ENCODE data around the gene GPC2.

The GPC2 gene

DNA sequence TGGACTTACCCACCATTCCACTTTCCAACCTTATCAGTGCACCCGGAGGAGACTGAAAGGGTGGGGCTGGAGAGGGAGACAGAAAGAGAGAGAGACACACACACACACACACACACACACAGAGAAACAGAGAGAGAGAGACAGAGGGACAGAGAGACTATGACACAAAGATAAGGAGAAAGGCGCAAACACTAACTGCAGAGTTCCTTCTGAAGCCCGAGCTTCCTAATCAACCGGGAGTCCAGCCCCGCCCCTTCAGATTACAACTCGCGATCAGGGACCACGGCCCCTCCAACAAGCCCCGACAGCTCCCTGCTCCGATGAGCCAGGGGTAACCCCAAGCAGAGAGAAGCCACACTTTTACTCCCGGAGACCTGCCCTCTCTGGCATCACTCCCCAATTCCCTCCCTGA, 9.3 kb downstream of the GPC2 start:
- no peak for DNase-seq

DNA sequence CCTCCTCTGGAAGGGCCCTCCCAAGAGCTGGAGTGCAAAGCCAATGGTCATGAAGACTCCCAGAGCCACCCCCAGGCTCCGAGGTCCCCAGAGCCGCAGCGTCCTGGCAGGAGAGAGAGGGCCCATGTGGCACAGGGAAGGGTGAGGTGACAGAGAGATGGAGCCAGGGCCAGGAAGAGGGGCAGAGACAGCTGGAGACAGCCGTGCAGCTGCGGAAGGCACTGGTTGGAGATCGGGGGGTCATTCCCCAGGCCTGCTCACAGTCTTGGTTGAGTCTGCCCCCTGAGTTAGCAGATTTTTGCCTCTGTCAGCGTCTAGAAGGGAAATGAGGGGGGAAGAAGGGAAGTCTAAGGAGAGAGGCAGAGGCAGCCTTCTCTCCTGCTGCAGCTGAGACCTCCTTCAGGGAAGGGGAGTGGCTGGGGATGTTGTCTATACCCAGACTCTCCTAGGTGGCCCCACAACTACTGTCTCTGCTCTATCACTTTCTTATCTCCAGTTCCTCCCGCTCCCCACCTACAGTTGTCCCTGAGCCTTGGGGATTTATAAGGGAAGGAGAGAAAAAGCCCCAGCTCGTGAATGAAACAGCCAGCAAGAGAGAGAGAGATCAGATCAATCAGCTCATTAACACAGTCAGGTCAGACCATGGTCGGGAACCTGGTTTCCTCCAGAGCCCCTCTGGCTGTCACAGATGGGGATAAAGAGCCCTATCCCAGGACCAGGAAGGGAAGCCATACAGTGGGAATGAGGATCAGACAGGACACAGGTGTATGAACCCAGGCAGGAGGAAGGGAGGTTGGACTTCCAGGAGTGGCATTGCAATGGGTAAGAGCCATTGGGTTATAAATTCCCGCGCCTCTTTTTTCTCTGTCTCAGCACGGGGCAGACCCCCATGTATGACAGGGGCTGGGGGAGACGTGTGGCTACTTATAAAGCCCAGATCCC, 9.9 kb downstream of the GPC2 start:
- DNase-seq, result no peak

GRCh38 chr7:100166317-100166940, 10.8 kb downstream of the GPC2 start:
- DNase-seq, result no peak

GRCh38 chr7:100163871-100164270, 13.3 kb downstream of the GPC2 start:
- no peak for DNase-seq

GRCh38 chr7:100163006-100163531, 14.1 kb downstream of the GPC2 start:
- no peak for DNase-seq

DNA sequence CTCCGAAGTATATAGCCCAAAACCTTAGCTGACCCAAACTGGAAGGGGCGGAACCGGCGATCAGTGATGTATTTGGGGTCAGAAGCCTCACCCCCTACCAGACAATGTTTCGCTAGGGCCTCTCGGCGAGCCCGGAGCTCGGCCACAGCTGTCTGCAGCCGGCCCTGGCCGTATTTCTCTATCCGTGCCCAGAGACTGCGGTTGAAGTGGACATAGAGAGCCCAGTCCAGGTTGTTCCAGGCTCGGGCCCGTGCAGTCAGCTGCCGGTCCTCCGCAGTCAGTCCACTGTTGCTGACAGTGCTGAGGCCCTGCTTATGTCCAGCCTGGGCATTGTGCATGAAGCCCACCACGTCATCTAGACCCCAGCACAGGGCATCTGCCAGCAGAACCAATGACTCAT, 17.1 kb downstream of the GPC2 start:
- DNase-seq, result no peak

DNA sequence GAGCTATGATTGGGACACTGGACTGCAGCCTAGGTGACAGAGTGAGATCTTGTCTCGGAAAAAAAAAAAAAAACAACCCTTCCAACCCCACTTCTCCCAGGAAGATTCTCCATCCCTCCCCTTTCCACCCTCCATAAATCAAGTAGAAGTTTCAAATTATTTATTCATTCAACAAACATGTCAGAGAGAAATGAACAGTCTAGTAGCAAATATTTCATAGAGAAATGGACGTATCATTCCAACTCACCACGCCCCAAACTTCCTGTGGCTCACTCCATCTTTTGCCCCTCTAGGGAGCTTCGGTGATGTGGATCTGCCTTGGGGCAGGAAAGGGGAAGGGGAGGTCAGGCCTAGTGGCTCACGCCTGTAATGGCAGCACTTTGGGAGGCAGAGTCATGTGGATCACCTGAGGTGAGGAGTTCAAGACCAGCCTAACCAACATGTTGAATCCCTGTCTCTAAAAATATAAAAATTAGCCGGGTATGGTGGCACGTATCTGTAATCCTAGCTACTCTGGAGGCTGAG, 18.0 kb downstream of the GPC2 start:
- DNase-seq, result no peak

DNA sequence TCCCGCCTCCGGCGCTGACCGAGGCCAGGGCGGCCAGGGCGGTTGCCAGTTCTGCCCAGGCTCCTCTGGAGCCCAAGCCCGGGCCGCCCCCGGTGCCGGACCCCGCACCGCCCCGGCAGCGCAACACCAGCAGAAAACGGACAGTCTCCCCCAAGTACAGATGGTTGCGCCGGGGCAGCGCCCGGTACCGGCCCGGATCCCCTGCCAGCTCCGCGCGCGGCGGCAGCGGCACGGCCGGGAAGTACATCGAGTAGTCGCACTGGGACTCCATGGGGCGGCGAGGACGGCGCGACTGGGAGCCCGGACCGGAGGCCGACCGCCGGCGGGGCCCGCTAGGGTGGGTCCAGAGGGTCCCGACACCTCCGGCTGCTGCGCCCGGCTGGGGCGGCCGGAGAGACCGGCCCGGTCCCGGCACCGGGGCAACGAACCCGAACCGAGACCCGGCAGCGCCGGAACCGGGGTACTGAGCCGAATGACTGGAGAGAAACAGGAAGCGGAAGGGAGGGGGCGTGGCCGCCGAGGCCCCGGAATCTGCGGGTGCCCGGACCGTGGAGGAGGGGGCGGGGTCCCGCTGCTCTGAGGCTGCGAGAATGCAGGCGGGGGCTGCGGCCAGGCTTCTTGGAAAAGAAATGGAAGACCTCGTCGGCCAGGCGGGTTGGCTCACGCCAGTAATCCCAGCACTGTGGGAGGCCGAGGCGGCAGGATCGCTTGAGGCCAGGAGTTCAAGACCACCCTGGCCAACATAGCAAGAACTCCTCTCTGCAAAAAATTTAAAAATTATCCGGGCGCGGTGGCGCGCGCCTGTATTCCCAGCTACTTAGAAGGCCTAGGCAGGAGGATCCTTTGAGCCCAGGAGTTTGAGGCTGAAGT, 18.7 kb downstream of the GPC2 start, which contains the start of gene TRAPPC14:
Gene TRAPPC14 (minus strand): TSS at position 495 of the 870 bp plus-strand sequence. CDS start 224 bp downstream, at position 271.
- DNase-seq, result peak; percentile 71

DNA sequence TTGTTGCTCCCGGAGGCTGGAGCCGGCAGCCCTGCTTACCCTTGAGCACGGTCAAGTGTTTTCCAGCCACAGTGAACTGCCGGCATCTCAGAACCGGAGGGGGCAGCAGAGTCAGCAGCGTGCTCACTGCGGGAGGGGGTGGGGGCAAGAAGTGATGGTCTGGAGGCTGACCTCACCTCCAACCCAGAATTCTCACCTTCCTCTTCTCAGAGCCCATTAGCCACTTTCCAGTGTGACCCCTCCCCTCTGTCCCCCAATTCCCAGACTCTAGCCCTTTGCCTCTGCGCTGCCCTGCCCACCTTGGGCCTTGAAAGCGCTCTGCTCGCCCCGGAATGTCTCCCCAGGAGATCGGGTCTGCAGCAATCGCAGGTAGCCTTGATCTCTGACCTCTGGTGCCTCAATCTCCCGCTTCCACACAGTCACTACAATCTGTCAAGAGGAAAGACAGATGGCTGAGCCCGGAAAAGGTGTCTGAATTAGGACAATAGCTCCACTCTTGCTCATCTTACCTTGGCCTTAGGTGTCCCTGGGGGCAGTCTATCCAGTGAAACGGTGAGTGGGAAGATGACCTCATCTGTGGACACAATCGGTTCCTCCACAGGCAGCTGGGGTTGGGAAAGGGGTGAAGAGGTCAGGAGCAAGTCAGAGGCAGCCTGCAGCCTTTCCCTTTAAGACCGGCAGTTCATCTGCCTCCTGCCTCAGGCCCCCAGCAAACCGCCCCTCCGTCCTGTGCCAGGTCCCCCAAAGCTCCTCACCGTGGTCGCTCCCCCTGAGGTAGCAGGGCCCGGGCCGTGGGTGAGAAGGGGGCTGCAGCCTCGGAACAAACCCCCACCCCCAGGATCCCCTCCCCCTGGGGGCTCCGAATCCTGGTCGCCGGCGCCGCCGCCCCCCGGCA, 19.6 kb downstream of the GPC2 start:
- DNase-seq, result no peak

DNA sequence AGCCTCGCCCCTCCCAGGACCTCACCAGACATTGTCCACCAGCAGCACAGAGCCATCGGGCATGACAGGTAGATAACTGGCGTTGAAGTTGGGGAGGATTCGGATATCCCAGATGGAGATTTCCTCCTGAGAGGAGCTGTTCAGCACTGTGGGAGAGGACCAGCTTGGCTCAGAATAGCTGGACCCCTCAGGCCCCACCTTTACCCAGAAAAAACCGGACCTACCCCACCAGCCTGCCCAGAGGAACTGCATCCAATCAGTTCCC, 20.2 kb downstream of the GPC2 start:
- DNase-seq, result no peak

DNA sequence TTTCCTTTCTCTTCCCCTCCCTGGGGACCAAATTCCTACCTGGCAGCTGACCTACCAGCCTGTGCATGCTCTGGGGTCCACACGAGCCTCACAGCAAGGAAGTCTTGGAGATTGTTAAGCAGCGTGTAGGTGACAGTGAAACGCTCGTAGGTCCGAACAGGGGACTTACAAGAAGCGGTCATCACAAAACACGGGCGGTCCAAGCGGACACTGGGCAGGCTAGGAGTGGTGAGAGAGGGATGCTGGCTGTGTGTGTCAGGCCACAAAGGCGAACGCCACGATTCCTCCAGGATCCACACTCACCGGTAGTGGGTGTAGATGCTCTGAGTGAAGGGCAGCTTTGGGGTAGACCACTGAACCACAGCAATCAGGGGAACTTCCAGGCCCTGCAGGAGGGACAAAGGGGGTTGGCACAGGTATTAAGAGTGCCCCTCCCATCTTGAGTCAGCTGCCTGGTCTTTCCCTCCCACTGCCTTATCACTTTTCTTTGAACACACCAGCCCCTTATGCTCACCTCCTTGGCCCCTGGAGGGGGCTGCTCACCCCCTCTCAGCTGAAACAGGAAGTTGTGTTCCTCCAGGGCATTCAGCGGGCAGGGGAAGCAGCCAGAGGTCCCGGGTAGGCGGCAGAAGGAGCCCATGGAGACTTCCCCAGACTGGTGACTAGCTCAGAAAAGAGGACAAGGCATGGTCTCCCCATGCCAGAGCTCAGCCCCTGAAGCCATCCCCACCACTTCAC, 20.7 kb downstream of the GPC2 start:
- DNase-seq, result no peak

- DNase-seq, result no peak
These were observed 21.4 kb downstream of the GPC2 start for GRCh38 chr7:100155553-100156317.

DNA sequence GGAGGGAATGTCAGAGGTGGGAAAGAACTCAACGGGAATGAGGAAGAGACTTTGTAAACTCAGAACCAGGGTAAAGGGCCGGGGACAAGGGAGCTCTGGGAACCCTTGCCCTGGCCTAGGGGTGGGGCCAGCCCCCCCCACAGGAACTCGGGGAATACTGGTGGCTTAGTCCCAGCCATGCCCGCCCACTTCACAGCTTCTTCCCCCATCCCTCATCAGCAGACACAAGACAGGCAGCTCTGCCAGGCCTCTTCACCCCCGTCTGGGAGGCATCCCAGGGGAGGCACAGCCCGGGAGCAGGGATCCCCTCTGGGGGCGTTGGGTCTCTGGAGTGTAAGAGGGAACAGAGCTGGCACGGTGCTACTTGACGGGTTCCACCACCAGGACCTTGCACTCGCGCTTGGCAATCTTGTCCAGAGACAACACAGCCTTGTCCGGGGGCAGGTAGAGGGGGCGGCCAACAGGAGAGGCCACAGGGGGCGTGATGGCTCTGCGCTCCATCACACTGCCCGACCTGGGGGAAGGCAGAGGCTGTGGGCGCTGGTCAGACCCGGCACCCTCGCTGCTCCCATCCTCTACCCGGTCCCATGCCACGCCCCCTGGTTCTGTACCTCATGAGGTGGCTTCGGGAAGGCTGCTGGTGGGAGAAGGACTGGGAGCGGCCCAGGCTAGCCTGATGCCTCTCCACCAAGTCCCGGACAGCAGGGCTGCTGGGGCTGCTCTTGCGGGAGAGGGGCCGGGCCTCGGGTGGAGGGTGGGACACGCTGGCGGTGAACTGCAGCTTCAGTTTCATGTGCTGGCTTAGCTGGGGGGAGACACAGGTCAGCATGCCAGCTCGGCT, 22.3 kb downstream of the GPC2 start:
- DNase-seq, result no peak

- DNase-seq, result no peak
These were observed 23.3 kb downstream of the GPC2 start for GRCh38 chr7:100153708-100154535.

- DNase-seq, result no peak
These were observed 24.1 kb downstream of the GPC2 start for GRCh38 chr7:100152937-100153666.

DNA sequence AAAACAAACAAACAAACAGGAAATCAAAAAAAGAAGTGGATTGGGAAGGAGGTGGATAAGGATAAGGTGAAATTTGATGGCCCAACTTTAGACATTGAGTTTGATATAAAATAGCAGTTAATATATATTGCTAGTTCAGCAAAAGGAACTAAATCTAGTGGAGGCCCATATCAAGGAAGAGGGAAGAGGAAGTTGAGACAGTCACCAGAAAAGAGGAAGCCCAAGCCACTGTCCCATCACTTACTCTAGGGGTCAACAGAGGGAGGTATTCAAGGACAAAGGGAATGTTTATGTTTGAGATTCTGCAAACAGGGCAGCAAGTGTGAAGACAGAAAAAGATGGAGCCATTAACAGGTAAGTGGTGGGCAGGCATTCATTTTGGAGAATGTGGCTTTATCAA, 24.8 kb downstream of the GPC2 start:
- no peak for DNase-seq

DNA sequence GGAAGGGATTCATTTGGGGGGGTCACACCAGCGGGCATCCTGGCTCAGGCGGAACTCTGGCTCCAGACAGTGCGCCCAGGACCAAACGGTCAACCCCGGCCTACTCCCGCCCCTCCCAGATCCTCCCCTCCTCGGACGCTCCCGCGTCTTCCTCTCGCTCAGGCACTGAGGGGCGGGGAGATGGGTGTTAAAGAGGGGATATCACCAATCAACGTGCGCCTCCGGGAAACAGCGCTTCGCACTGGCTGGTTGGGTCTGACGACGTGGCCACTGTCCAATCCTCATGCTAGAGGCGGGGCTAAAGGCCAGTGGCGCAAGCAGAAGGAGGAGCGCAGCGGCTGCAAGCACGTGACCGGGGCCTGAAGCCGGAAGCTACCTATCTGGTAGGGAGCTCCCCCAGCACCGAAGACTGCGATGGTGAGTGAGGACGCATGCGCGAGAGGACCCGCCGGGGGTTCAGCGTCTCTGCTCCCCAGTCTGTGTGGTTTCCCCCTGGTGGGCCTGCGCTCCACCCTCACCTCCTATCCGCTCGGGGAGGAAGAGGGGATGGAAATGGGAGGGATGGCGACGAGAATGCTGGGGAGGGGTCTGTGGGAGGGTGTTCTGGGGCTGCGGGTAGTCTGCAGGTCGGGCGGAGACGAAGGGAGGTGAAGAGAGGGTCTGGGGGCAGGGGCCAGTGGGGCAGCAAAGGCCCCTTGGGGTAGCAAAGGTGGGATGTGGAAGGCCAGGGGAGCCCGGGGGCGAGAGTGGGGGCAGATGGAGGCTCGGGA, 28.4 kb downstream of the GPC2 start, which contains the start of gene LAMTOR4:
Gene LAMTOR4 (plus strand): TSS at position 360 of the 770 bp plus-strand sequence. CDS start 55 bp downstream, at position 415.
- peak; percentile 98 for DNase-seq

Measured in NCI-H1436 (cell line).